Measurements from ENCODE around the gene CST8. TPM values are rescaled to one million over a fixed set of nuclear protein-coding genes. Genes with fewer than 3 reads are reported as not detected.

CST8 gene
- polyA plus RNA-seq, 1 of the 3 experiments (the other 2 are of a cell fraction): not detected

DNA sequence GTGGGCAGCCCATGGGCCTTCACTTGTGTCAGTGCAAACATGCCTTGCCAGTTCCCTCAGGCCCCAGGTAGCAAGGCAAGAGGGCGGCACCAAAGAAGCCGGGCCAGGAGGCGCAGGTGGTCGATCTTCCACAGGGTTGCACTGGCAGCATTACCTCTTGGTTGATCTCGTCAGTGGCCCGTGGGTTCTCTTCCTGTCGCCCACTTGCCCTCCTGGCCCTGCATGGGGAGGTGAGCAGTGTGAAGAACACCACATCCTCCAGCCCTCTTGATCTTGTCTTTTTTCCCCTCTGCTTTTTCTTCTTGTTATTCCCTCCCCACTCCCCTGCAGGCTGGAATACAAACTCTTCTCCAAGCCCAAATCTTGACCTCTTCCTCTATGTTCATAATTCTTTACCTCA, 35.3 kb upstream of the CST8 start:
- Histone ChIP-seq H2AFZ (ENCODE audit: low read depth) (no peak overlapping the region), H3K79me2 (ENCODE audit: insufficient read depth) (no peaks in the 10 kb centered on the region), H3K27me3 (ENCODE audit: insufficient read depth) (peaks cover 50% of the 10 kb centered on the region), H3K36me3 (replicated peaks in 1 of 2; ENCODE audit: control insufficient read depth in 1 of 2, insufficient read depth in 2 of 2, low read length in 1 of 2) (no peaks in the 10 kb centered on the region), H3K9me2 (no peaks in the 10 kb centered on the region), H3K9me3 (no peaks in the 10 kb centered on the region), H3F3A (replicated peaks; ENCODE audit: insufficient read depth) (no peaks in the 10 kb centered on the region), H4K20me1 (ENCODE audit: insufficient read depth) (no peaks in the 10 kb centered on the region), H3K4me3 (ENCODE audit: low read depth in 2 of 2, low read length in 1 of 2) (no peak overlapping the region), H3K4me1 (ENCODE audit: control insufficient read depth in 1 of 2, insufficient read depth in 2 of 2, low read depth in 1 of 2, low read length in 1 of 2) (no peaks in the 10 kb centered on the region), H3K27ac (ENCODE audit: low read depth in 2 of 2, low read length in 1 of 2) (no peak overlapping the region), H3K9ac (no peak overlapping the region), H3K4me2 (no peak overlapping the region)
- TF ChIP-seq GABPA (IDR thresholded peaks at IDR 0.05; ENCODE audit: low read depth) (no peak), SMC3 (IDR thresholded peaks at IDR 0.05; ENCODE audit: low read depth, low read length) (no peak), ELF1 (IDR thresholded peaks at IDR 0.05) (no peak), NRF1 (IDR thresholded peaks at IDR 0.05; ENCODE audit: low read depth, low read length) (no peak), RCOR1 (IDR thresholded peaks at IDR 0.05; ENCODE audit: low read length) (no peak), EP300 (IDR thresholded peaks at IDR 0.05; ENCODE audit: borderline replicate concordance in 1 of 2, low read depth in 1 of 2, low read length in 1 of 2) (no peak), MEF2A (IDR thresholded peaks at IDR 0.05; ENCODE audit: borderline replicate concordance, low read depth) (no peak), NFIC (IDR thresholded peaks at IDR 0.05; ENCODE audit: borderline replicate concordance) (no peak), YY1 (IDR thresholded peaks at IDR 0.05; ENCODE audit: low read depth) (no peak), RFX5 (IDR thresholded peaks at IDR 0.05; ENCODE audit: low read length) (no peak), MAX (IDR thresholded peaks at IDR 0.05; ENCODE audit: low read depth) (no peak)
- TF ChIP-seq, protein P1, sequence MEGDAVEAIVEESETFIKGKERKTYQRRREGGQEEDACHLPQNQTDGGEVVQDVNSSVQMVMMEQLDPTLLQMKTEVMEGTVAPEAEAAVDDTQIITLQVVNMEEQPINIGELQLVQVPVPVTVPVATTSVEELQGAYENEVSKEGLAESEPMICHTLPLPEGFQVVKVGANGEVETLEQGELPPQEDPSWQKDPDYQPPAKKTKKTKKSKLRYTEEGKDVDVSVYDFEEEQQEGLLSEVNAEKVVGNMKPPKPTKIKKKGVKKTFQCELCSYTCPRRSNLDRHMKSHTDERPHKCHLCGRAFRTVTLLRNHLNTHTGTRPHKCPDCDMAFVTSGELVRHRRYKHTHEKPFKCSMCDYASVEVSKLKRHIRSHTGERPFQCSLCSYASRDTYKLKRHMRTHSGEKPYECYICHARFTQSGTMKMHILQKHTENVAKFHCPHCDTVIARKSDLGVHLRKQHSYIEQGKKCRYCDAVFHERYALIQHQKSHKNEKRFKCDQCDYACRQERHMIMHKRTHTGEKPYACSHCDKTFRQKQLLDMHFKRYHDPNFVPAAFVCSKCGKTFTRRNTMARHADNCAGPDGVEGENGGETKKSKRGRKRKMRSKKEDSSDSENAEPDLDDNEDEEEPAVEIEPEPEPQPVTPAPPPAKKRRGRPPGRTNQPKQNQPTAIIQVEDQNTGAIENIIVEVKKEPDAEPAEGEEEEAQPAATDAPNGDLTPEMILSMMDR (IDR thresholded peaks at IDR 0.05): no peak
- WGBS (ENCODE audit: low lambda C conversion rate): 16% methylated on average over 7 of the region's 7 CpGs
- ChIA-PET POLR2A (no interaction called here), CTCF (interaction anchor here (1.1 to 1.5 kb wide), 2 partner anchors 9 to 14 kb away, joined by 4 to 7 read pairs; no protein-coding TSS in a partner anchor)
- no peak for DNase-seq

DNA sequence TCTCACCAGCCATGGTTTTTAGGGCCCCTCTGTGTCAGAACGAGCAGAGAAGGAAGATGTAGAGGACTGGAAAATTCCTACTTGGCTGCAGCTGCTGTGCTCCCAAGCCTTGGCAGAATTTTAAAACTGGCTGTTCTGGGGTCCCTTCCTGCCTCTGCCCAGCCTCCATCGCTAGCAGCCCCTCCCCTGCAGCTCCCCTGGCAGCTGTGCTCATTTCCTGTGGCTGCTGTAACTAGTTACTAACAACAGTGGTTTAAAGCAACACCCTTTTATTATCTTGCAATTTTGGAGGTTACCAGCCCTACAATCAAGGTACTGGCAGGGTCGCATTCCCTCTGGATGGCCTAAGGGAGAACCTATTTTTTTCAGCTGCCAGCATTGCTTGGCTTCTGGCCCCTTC, 34.5 kb upstream of the CST8 start:
- Histone ChIP-seq H3K4me3 (ENCODE audit: low read depth in 2 of 2, low read length in 1 of 2) (no peak overlapping the region), H3K4me2 (no peak overlapping the region), H3K4me1 (ENCODE audit: control insufficient read depth in 1 of 2, insufficient read depth in 2 of 2, low read depth in 1 of 2, low read length in 1 of 2) (no peaks in the 10 kb centered on the region), H3K79me2 (ENCODE audit: insufficient read depth) (no peaks in the 10 kb centered on the region), H3K36me3 (replicated peaks in 1 of 2; ENCODE audit: control insufficient read depth in 1 of 2, insufficient read depth in 2 of 2, low read length in 1 of 2) (no peaks in the 10 kb centered on the region), H3K27ac (ENCODE audit: low read depth in 2 of 2, low read length in 1 of 2) (no peak overlapping the region), H3K9me2 (no peaks in the 10 kb centered on the region), H3K9ac (no peak overlapping the region), H3K9me3 (no peaks in the 10 kb centered on the region), H4K20me1 (ENCODE audit: insufficient read depth) (no peaks in the 10 kb centered on the region), H2AFZ (ENCODE audit: low read depth) (no peak overlapping the region), H3K27me3 (ENCODE audit: insufficient read depth) (peaks cover 43% of the 10 kb centered on the region), H3F3A (replicated peaks; ENCODE audit: insufficient read depth) (no peaks in the 10 kb centered on the region)
- CTCF ChIA-PET: interaction anchor here (1.1 kb wide), 1 partner anchor 10 kb away, joined by 4 read pairs; no protein-coding TSS in a partner anchor
- no peak for DNase-seq
- POLR2A ChIA-PET: no interaction called here
- WGBS (ENCODE audit: low lambda C conversion rate): 0% methylated on average over 3 of the region's 3 CpGs
- TF ChIP-seq, protein P2, sequence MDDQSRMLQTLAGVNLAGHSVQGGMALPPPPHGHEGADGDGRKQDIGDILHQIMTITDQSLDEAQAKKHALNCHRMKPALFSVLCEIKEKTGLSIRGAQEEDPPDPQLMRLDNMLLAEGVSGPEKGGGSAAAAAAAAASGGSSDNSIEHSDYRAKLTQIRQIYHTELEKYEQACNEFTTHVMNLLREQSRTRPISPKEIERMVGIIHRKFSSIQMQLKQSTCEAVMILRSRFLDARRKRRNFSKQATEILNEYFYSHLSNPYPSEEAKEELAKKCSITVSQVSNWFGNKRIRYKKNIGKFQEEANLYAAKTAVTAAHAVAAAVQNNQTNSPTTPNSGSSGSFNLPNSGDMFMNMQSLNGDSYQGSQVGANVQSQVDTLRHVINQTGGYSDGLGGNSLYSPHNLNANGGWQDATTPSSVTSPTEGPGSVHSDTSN (IDR thresholded peaks at IDR 0.05): no peak
- no peak for TF ChIP-seq ELF1 (IDR thresholded peaks at IDR 0.05)
- TF ChIP-seq CHD2 (IDR thresholded peaks at IDR 0.05; ENCODE audit: low read length, partially characterized antibody): no peak
- no peak for TF ChIP-seq JUND (IDR thresholded peaks at IDR 0.05)
- no peak for TF ChIP-seq NRF1 (IDR thresholded peaks at IDR 0.05; ENCODE audit: low read depth, low read length)
- TF ChIP-seq, protein P3, sequence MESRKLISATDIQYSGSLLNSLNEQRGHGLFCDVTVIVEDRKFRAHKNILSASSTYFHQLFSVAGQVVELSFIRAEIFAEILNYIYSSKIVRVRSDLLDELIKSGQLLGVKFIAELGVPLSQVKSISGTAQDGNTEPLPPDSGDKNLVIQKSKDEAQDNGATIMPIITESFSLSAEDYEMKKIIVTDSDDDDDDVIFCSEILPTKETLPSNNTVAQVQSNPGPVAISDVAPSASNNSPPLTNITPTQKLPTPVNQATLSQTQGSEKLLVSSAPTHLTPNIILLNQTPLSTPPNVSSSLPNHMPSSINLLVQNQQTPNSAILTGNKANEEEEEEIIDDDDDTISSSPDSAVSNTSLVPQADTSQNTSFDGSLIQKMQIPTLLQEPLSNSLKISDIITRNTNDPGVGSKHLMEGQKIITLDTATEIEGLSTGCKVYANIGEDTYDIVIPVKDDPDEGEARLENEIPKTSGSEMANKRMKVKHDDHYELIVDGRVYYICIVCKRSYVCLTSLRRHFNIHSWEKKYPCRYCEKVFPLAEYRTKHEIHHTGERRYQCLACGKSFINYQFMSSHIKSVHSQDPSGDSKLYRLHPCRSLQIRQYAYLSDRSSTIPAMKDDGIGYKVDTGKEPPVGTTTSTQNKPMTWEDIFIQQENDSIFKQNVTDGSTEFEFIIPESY (IDR thresholded peaks at IDR 0.05; ENCODE audit: borderline replicate concordance, low read depth): no peak
- TF ChIP-seq FOSL2 (IDR thresholded peaks at IDR 0.05; ENCODE audit: borderline replicate concordance, low read depth): no peak
- no peak for TF ChIP-seq USF2 (IDR thresholded peaks at IDR 0.05; ENCODE audit: borderline replicate concordance, low read depth, low read length)
- TF ChIP-seq POLR2AphosphoS5 (IDR thresholded peaks at IDR 0.05; ENCODE audit: low read depth, low read length): no peak
- no peak for TF ChIP-seq FOXM1 (IDR thresholded peaks at IDR 0.05; ENCODE audit: low read depth)
- no peak for TF ChIP-seq RXRA (IDR thresholded peaks at IDR 0.05; ENCODE audit: borderline replicate concordance, low read depth)
- TF ChIP-seq MAX (IDR thresholded peaks at IDR 0.05; ENCODE audit: low read depth): no peak
- no peak for TF ChIP-seq YY1 (IDR thresholded peaks at IDR 0.05; ENCODE audit: low read depth)
- TF ChIP-seq TCF12 (IDR thresholded peaks at IDR 0.05): no peak
- TF ChIP-seq GATA2 (CRISPR knock-in tag; IDR thresholded peaks at IDR 0.05): no peak
- TF ChIP-seq GABPA (IDR thresholded peaks at IDR 0.05; ENCODE audit: low read depth): no peak

Measured in SK-N-SH (cell line).